ENCODE measurements around the gene ZNF547.
A peak's percentile ranks its signal among the peaks of the same experiment; 100 is the strongest.

ZNF547 gene

GRCh38 chr19:57382806-57383488 is 19.6 kb downstream of the ZNF547 start:
- no peak overlapping the region for H3K4me3 ChIP-seq (ENCODE audit: low read depth, low read length)
- no peak for DNase-seq (ENCODE audit: low read depth)
- TF ChIP-seq CTCF (IDR thresholded peaks at IDR 0.05; ENCODE audit: insufficient read depth, low read depth, low read length, missing control alignments), result no peak

- H3K4me3 ChIP-seq (ENCODE audit: low read depth, low read length), result peak overlapping the region; percentile 90
- no peak for DNase-seq (ENCODE audit: low read depth)
- TF ChIP-seq CTCF (IDR thresholded peaks at IDR 0.05; ENCODE audit: insufficient read depth, low read depth, low read length, missing control alignments), result no peak
Observed at GRCh38 chr19:57389194-57389729, 25.9 kb downstream of the ZNF547 start.

- H3K4me3 ChIP-seq (ENCODE audit: low read depth, low read length), result peak within 1 kb of the TSS; percentile 90
- peak; percentile 26 for TF ChIP-seq CTCF (IDR thresholded peaks at IDR 0.05; ENCODE audit: insufficient read depth, low read depth, low read length, missing control alignments)
- DNase-seq (ENCODE audit: low read depth), result peak; percentile 98
Observed at GRCh38 chr19:57389730-57390598, 26.6 kb downstream of the ZNF547 start, which contains the start of gene ZNF548. ZNF548 (plus strand) TSS chr19:57389854; CDS start chr19:57390100, 246 bp downstream.

- no peak for TF ChIP-seq CTCF (IDR thresholded peaks at IDR 0.05; ENCODE audit: insufficient read depth, low read depth, low read length, missing control alignments)
- DNase-seq (ENCODE audit: low read depth), result no peak
- H3K4me3 ChIP-seq (ENCODE audit: low read depth, low read length), result no peak overlapping the region
Observed at GRCh38 chr19:57395710-57396109, 32.4 kb downstream of the ZNF547 start.

GRCh38 chr19:57398868-57399267 is 35.5 kb downstream of the ZNF547 start:
- DNase-seq (ENCODE audit: low read depth), result no peak
- H3K4me3 ChIP-seq (ENCODE audit: low read depth, low read length), result no peak overlapping the region
- no peak for TF ChIP-seq CTCF (IDR thresholded peaks at IDR 0.05; ENCODE audit: insufficient read depth, low read depth, low read length, missing control alignments)

- H3K4me3 ChIP-seq (ENCODE audit: low read depth, low read length), result no peak overlapping the region
Observed at GRCh38 chr19:57403737-57404563, 40.6 kb downstream of the ZNF547 start.

More at GRCh38 chr19:57403737-57404563, 40.6 kb downstream of the ZNF547 start:
- no peak for DNase-seq (ENCODE audit: low read depth)
- TF ChIP-seq CTCF (IDR thresholded peaks at IDR 0.05; ENCODE audit: insufficient read depth, low read depth, low read length, missing control alignments), result no peak

Measured in GM12865 (cell line).